Cardiac muscle cell (in vitro differentiated cells and primary cell): ENCODE measurements around the gene MTIF3. TPM values are rescaled to one million over a fixed set of nuclear protein-coding genes. Genes with fewer than 3 reads are reported as not detected.

Experiments used
- DNase-seq, 2 donors: peaks; one replicate each; pipeline versions ENCODE4 v3.0.0 to v3.0.0-alpha.2; 2010 to 2017; ENCODE audit warnings: low read depth in 1 of 2, low spot score in 1 of 2
- H3K27ac ChIP-seq: fragments of 200-600 bp; sonication (generic); 2 replicates; pipeline ENCODE4 v1.5.1; 2016
- H3K27me3 ChIP-seq: fragments of 200-600 bp; sonication (generic); 2 replicates; pipeline ENCODE4 v1.6.0; 2016; ENCODE audit warnings: control low read depth
- H3K36me3 ChIP-seq: fragments of 200-600 bp; sonication (generic); 2 replicates; pipeline ENCODE4 v1.5.1; 2016; ENCODE audit warnings: control low read depth
- H3K4me1 ChIP-seq: fragments of 200-600 bp; sonication (generic); 2 replicates; pipeline ENCODE4 v1.8.1; 2017; ENCODE audit warnings: low read depth, mild to moderate bottlenecking, mixed run types
- H3K4me3 ChIP-seq: fragments of 200-600 bp; sonication (generic); 2 replicates; pipeline ENCODE4 v1.5.1; 2016; ENCODE audit warnings: mild to moderate bottlenecking
- H3K9me3 ChIP-seq: fragments of 200-600 bp; sonication (generic); 2 replicates; pipeline ENCODE4 v1.5.1; 2017; ENCODE audit warnings: low read depth, mild to moderate bottlenecking, control low read depth
- polyA plus RNA-seq: library from polyadenylated mRNA; unstranded; fragments of >200 nt; fragmentation: Nextera tagmentation; extraction: Ambion mirVana; gene quantifications from 2 replicates; pipeline ENCODE4 v1.2.1, GENCODE V29; 2016
- total RNA-seq: library from RNA; depleted of rRNA; stranded (reverse); fragments of >200 nt; gene quantifications from 2 replicates; pipeline ENCODE4 v1.2.3, GENCODE V29; 2016
- TF ChIP-seq, protein P1 (sequence below): IDR thresholded peaks from 2 replicates; pipeline ENCODE4 v1.5.1; 2012; ENCODE audit warnings: low read depth, mild to moderate bottlenecking, low read length

MTIF3 gene
- total and polyA plus RNA-seq, 2 experiments from 2014 or later: 55.5 to 72.8 TPM

DNA sequence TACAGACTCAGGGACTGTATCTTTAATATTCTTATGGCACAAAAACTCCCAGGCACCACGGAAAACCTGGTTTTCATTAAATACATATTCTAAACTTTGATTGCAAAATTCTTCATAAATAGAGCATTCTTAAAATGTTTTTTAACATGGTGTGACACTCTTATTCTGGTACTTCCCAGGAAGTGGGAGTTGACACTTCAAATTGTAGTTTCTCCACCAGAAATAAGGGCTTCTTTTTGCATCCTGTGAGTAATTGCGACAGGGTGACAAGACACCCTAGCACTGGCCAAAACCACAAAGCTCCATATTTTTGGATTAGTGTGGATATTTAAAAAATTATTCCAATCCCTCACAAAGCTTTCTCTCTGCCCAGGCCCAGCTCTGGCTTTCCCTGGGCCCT, 43.6 kb upstream of the MTIF3 start:
- no peak overlapping the region for H3K27ac ChIP-seq
- TF ChIP-seq, protein P1, sequence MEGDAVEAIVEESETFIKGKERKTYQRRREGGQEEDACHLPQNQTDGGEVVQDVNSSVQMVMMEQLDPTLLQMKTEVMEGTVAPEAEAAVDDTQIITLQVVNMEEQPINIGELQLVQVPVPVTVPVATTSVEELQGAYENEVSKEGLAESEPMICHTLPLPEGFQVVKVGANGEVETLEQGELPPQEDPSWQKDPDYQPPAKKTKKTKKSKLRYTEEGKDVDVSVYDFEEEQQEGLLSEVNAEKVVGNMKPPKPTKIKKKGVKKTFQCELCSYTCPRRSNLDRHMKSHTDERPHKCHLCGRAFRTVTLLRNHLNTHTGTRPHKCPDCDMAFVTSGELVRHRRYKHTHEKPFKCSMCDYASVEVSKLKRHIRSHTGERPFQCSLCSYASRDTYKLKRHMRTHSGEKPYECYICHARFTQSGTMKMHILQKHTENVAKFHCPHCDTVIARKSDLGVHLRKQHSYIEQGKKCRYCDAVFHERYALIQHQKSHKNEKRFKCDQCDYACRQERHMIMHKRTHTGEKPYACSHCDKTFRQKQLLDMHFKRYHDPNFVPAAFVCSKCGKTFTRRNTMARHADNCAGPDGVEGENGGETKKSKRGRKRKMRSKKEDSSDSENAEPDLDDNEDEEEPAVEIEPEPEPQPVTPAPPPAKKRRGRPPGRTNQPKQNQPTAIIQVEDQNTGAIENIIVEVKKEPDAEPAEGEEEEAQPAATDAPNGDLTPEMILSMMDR: no peak
- DNase-seq: peak in 1 of 2 donors; percentile 16
- H3K4me1 ChIP-seq: no peaks in the 10 kb centered on the region
- no peak overlapping the region for H3K4me3 ChIP-seq
- H3K36me3 ChIP-seq: no peaks in the 10 kb centered on the region
- no peaks in the 10 kb centered on the region for H3K27me3 ChIP-seq
- no peaks in the 10 kb centered on the region for H3K9me3 ChIP-seq

DNA sequence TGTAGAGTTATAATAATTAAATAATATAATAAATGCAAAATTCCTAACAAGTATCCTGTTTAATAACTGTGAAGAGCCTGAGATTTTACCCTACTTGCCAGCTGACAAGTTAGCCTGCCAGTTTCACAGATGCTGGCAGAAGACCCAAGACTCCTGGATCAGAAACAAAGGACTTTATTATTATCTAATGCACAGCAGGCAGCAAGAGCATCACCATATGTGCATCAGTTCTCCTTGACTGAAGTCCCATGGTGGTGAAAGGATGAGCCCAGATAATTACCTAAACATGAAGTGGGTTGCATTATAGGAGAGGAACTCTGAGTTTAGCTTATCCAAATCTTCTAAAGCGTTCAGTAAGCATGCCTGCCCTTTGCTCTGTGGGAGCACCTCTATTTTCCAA, 39.1 kb upstream of the MTIF3 start:
- no peaks in the 10 kb centered on the region for H3K27me3 ChIP-seq
- no peaks in the 10 kb centered on the region for H3K4me1 ChIP-seq
- TF ChIP-seq, protein P1: no peak
- no peaks in the 10 kb centered on the region for H3K36me3 ChIP-seq
- no peaks in the 10 kb centered on the region for H3K9me3 ChIP-seq
- no peak overlapping the region for H3K27ac ChIP-seq
- H3K4me3 ChIP-seq: no peak overlapping the region
- DNase-seq: no peak

DNA sequence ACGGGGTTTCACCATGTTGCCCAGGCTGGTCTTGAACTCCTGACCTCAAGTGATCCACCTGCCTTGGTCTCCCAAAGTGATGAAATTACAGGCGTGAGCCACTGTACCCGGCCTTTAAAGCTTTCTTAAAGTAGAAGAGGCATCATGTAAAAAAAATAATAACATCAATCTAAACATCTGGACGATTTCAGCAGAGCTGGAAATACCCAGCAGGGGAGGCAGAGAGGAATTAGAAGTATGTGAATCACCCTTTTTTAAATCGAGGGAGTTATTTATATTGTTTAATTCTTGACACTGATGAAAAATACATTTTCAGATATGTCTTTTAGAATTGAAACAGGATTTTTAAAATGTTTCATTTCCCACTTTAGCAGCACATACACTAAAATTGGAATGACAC, 37.4 kb upstream of the MTIF3 start:
- H3K36me3 ChIP-seq: no peaks in the 10 kb centered on the region
- no peak overlapping the region for H3K27ac ChIP-seq
- peaks cover 12% of the 10 kb centered on the region for H3K27me3 ChIP-seq
- TF ChIP-seq, protein P1: no peak
- no peaks in the 10 kb centered on the region for H3K4me1 ChIP-seq
- H3K9me3 ChIP-seq: no peaks in the 10 kb centered on the region
- no peak overlapping the region for H3K4me3 ChIP-seq
- DNase-seq: peak in 1 of 2 donors; percentile 23

DNA sequence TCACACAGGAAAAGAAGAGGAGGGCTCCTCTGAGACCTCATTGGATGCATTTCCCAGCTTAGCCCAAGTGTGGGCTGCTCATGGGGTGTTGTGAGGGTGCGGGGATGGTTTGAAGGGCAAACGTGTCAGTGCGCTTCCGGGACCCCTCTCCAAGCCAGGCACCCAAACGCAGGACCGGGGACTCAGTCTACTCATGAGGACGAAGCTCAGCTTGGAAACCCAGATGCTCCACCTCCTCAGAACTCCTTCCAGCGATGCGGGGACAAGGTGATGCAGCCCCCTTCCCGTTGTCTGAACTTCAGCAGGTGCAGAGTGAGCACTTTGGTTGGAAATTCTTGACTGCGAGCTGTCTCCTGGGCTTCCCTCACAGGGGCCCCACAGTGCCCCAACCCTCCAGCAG, 33.1 kb upstream of the MTIF3 start:
- Histone ChIP-seq H3K9me3 (no peaks in the 10 kb centered on the region), H3K36me3 (no peaks in the 10 kb centered on the region), H3K4me1 (no peaks in the 10 kb centered on the region), H3K27me3 (peaks cover 23% of the 10 kb centered on the region), H3K27ac (no peak overlapping the region), H3K4me3 (no peak overlapping the region)
- TF ChIP-seq, protein P1: no peak
- DNase-seq: no peak

DNA sequence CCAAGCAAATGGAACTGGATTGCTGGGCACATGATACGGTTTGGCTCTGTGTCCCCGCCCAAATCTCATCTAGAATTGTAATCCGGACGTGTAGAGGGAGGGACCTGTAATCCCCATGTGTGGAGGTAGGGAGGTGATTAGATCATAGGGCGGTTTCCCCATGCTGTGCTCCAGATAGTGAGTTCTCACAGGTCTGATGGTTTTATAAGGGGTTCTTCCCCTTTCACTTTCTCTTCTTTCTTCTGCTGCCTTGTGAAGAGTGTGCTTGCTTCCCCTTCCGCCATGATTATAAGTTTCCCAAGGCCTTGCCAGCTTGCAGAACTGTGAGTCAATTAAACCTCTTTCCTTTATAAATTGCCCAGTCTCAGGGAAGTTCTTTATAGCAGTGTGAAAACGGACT, 32.6 kb upstream of the MTIF3 start:
- Histone ChIP-seq H3K4me1 (no peaks in the 10 kb centered on the region), H3K4me3 (no peak overlapping the region), H3K9me3 (no peaks in the 10 kb centered on the region), H3K27me3 (peaks cover 23% of the 10 kb centered on the region), H3K27ac (no peak overlapping the region), H3K36me3 (no peaks in the 10 kb centered on the region)
- TF ChIP-seq, protein P1: no peak
- no peak for DNase-seq

DNA sequence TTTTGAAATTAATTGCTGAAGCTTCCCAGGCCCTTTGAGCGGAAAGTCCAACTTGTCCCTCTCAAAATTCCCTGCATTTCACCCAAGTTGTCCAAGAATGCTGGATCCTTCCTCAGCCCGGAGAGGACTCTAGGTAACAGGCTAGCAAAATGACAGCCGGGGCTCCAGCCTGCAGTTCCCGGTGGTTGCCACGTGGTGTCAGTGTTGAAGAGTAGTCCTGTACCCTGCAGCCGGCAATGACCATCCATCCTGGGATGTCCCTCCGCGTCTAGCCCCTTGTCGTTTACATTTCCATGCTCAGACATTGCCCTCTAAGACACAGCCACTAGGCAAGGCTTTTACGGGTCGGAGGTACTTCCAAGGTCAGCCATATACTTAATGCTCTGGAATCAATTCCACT, 31.4 kb upstream of the MTIF3 start:
- no peak overlapping the region for H3K27ac ChIP-seq
- peaks cover 23% of the 10 kb centered on the region for H3K27me3 ChIP-seq
- no peaks in the 10 kb centered on the region for H3K4me1 ChIP-seq
- H3K9me3 ChIP-seq: no peaks in the 10 kb centered on the region
- TF ChIP-seq, protein P1: peak; percentile 75
- peak; percentile 51 to 68 for DNase-seq
- no peak overlapping the region for H3K4me3 ChIP-seq
- no peaks in the 10 kb centered on the region for H3K36me3 ChIP-seq
